Spleen (tissue), 11 donors: ENCODE results near the gene SLC25A18. TPM values are rescaled to one million over a fixed set of nuclear protein-coding genes. Genes with fewer than 3 reads are reported as not detected.
A peak's percentile ranks its signal among the peaks of the same experiment; 100 is the strongest.
"Not testable (repeated sequence)": the region's sequence is repeated elsewhere in the genome, so short reads cannot be mapped to it uniquely, and the experiment has no call there.

ENCODE experiments used
- DNase-seq: peaks from one replicate; pipeline ENCODE4 v3.0.0-alpha.2; 2020
- H3K27ac ChIP-seq, 8 donors: fragments of 200-600 bp; sonication (generic) in 7 of 8; 1 replicate in 4 of 8; 2 replicates in 4 of 8; pipeline versions ENCODE4 v1.5.0 to v1.8.0; 2016 to 2021; ENCODE audit warnings: inconsistent platforms in 4 of 8, mild to moderate bottlenecking in 4 of 8, moderate library complexity in 1 of 8
- H3K27me3 ChIP-seq, 7 donors: fragments of 200-600 bp; sonication (generic) in 6 of 7; replicated peaks in 1 of 7; 1 replicate in 4 of 7; 2 replicates in 3 of 7; pipeline versions ENCODE4 v1.5.0 to v1.8.0; 2016 to 2021; ENCODE audit warnings: inconsistent platforms in 3 of 7, mild to moderate bottlenecking in 1 of 7
- H3K36me3 ChIP-seq, 6 donors: fragments of 200-600 bp; sonication (generic) in 5 of 6; 1 replicate in 4 of 6; 2 replicates in 2 of 6; pipeline versions ENCODE4 v1.5.0 to v1.8.0; 2016 to 2021; ENCODE audit warnings: inconsistent platforms in 2 of 6
- H3K4me1 ChIP-seq, 6 donors: fragments of 200-600 bp; sonication (generic) in 5 of 6; 1 replicate in 3 of 6; 2 replicates in 3 of 6; pipeline versions ENCODE4 v1.5.0 to v1.8.0; 2016 to 2021; ENCODE audit warnings: inconsistent platforms in 3 of 6
- H3K4me3 ChIP-seq, 8 donors: fragments of 200-600 bp; sonication (generic) in 7 of 8; 1 replicate in 4 of 8; 2 replicates in 4 of 8; pipeline versions ENCODE4 v1.5.0 to v1.8.0; 2016 to 2021; ENCODE audit warnings: inconsistent platforms in 4 of 8, mild to moderate bottlenecking in 4 of 8, moderate library complexity in 2 of 8
- H3K9me3 ChIP-seq, 8 donors: fragments of 200-600 bp; sonication (generic) in 7 of 8; 1 replicate in 4 of 8; 2 replicates in 4 of 8; pipeline versions ENCODE4 v1.5.0 to v1.8.0; 2016 to 2021; ENCODE audit warnings: inconsistent platforms in 4 of 8
- POLR2A ChIP-seq, 3 donors: fragments of 450-650 bp; IDR thresholded peaks; one replicate each; pipeline ENCODE4 v1.5.1; 2017; ENCODE audit warnings: antibody characterized with exemption in 3 of 3, mild to moderate bottlenecking in 1 of 3
- POLR2AphosphoS5 ChIP-seq, 3 donors: sonication (generic); formaldehyde crosslinking; IDR thresholded peaks; one replicate each; pipeline ENCODE4 v1.5.1; 2017; ENCODE audit warnings: antibody characterized with exemption in 3 of 3
- WGBS, 5 donors: extraction: QIAGEN DNeasy Blood & Tissue Kit in 3 of 5; methylation state at CpG; one replicate each; pipeline versions ENCODE4 v1.1.5 to v1.1.7; 2013 to 2018; 5-methylcytosine and 5-hydroxymethylcytosine counted together
- intact Hi-C: fragments of 100-400 bp; cut with DNase I; formaldehyde crosslinking; loops from one replicate; pipeline ENCODE4 v1.15.0; 2023; ENCODE audit warnings: low total_unique reads
- polyA plus RNA-seq, 3 donors: library from polyadenylated mRNA; stranded (reverse); fragments of 200-250 nt; gene quantifications; one replicate each; pipeline ENCODE4 v1.2.1, GENCODE V29; 2013
- total RNA-seq, 7 donors: library from RNA; depleted of rRNA in 3 of 7; stranded (reverse); fragments of >200 nt in 3 of 7; fragmentation: NEBNext Ultra II Directional in 4 of 7; extraction: Animal tissue kit (Norgen Biotek cat#: 25700) in 4 of 7; gene quantifications; one replicate each; pipeline versions ENCODE4 v1.1.0 to v1.2.1, GENCODE V29; 2016 to 2021
- TF ChIP-seq, protein P1 (sequence below), 11 experiments: fragments of 200-600 bp in 7 of 11; fragments of 450-650 bp in 4 of 11; sonication (generic) in 4 of 11; IDR thresholded peaks in 8 of 11; conservative IDR thresholded peaks in 3 of 11; 1 replicate in 7 of 11; 2 replicates in 4 of 11; pipeline versions ENCODE4 v1.4.0 to v1.8.0; 2016 to 2021; ENCODE audit warnings: antibody characterized with exemption in 11 of 11, inconsistent platforms in 4 of 11, mild to moderate bottlenecking in 1 of 11
- donor health status: healthy with polysubstance abuse.
- donor health status: DM: no; HTN: no; CAD: no; lungs with moderate emphysema.
- donor health status: DM: no; HTN: no; CAD: no.
- donor health status: Bipolar disorder and iron deficiency.
- donor health status: healthy.
- donor health status: DM: no; HTN: no; CAD: no.
- donor health status: DM: yes; HTN: yes; CAD: no.

SLC25A18 gene
- total and polyA plus RNA-seq, 10 donors, result 0.13 to 12.3 (median 3.8) TPM

DNA sequence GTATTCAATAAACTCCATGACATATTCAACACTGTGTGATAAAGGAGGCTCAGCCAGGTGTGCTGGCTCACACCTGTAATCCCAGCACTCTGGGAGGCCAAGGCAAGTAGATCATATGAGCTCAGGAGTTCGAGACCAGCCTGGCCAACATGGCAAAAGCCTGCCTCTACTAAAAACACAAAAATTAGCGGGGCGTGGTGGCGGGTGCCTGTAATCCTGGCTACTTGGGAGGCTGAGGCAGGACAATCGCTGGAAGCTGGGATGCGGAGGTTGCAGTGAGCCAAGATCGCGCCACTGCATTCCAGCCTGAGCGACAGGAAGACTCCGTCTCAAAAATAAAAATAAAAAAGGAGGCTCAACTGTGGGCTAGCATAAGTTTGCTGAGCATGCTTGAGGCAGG lies 4.1 kb upstream of the SLC25A18 start:
- TF ChIP-seq, protein P1, sequence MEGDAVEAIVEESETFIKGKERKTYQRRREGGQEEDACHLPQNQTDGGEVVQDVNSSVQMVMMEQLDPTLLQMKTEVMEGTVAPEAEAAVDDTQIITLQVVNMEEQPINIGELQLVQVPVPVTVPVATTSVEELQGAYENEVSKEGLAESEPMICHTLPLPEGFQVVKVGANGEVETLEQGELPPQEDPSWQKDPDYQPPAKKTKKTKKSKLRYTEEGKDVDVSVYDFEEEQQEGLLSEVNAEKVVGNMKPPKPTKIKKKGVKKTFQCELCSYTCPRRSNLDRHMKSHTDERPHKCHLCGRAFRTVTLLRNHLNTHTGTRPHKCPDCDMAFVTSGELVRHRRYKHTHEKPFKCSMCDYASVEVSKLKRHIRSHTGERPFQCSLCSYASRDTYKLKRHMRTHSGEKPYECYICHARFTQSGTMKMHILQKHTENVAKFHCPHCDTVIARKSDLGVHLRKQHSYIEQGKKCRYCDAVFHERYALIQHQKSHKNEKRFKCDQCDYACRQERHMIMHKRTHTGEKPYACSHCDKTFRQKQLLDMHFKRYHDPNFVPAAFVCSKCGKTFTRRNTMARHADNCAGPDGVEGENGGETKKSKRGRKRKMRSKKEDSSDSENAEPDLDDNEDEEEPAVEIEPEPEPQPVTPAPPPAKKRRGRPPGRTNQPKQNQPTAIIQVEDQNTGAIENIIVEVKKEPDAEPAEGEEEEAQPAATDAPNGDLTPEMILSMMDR (IDR thresholded peaks at IDR 0.05 in 8 of 11, conservative IDR thresholded peaks at IDR 0.05 in 3 of 11), result no peak
- TF ChIP-seq POLR2AphosphoS5 (IDR thresholded peaks at IDR 0.05) (no peak), POLR2A (IDR thresholded peaks at IDR 0.05) (no peak)
- intact Hi-C loops, result no loop called here
- no peak overlapping the region for H3K27ac ChIP-seq

DNA sequence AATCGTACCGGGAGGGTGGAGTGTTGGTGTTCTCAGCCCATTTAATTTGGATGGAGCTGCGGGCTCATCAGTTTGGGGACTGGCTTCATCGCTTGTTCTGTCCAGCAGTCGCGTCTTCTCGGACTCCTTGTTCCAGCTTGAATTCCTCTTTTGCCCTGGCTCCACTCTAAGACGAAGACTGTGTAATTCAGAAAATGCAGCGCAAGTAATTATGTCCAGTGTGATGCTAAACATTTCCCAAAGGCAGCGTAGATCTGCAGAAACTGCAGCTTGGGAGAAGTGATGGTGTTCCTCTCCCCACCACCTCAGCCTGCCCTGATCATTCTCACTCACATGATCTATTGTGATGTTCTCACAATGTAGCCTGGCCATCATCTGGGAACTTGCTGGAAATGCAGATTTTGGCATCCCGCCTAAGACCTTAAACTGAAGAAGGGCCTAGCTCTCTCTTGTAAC lies 666 bp downstream of the SLC25A18 start:
- intact Hi-C loops, result no loop called here
- WGBS, 5 donors, result 83 to 87% (median 84%) methylated on average over 11 of the region's 11 CpGs
- Histone ChIP-seq H3K4me3 (peak overlapping the region in 2 of 8 donors; percentile 14 to 39), H3K36me3 (no peaks in the 10 kb centered on the region), H3K4me1 (peaks cover 0 to 14% (median 0%) of the 10 kb centered on the region in 6 donors), H3K27ac (peak overlapping the region in 7 of 8 donors; percentile 2 to 79 (median 61)), H3K9me3 (no peaks in the 10 kb centered on the region), H3K27me3 (peaks cover 0 to 2% (median 0%) of the 10 kb centered on the region in 7 donors)
- DNase-seq, result no peak
- TF ChIP-seq POLR2A (IDR thresholded peaks at IDR 0.05) (no peak), POLR2AphosphoS5 (IDR thresholded peaks at IDR 0.05) (peak in 1 of 3 donors; percentile 29)

More for the DNA sequence above, 4.1 kb upstream of the SLC25A18 start:
- Histone ChIP-seq H3K36me3 (no peaks in the 10 kb centered on the region), H3K4me1 (peaks cover 0 to 14% (median 0%) of the 10 kb centered on the region in 6 donors), H3K27me3 (no peaks in the 10 kb centered on the region), H3K9me3 (no peaks in the 10 kb centered on the region), H3K4me3 (no peak overlapping the region)
- WGBS, 5 donors, result 93 to 97% (median 94%) methylated on average over 10 of the region's 10 CpGs
- peak; percentile 28 for DNase-seq

DNA sequence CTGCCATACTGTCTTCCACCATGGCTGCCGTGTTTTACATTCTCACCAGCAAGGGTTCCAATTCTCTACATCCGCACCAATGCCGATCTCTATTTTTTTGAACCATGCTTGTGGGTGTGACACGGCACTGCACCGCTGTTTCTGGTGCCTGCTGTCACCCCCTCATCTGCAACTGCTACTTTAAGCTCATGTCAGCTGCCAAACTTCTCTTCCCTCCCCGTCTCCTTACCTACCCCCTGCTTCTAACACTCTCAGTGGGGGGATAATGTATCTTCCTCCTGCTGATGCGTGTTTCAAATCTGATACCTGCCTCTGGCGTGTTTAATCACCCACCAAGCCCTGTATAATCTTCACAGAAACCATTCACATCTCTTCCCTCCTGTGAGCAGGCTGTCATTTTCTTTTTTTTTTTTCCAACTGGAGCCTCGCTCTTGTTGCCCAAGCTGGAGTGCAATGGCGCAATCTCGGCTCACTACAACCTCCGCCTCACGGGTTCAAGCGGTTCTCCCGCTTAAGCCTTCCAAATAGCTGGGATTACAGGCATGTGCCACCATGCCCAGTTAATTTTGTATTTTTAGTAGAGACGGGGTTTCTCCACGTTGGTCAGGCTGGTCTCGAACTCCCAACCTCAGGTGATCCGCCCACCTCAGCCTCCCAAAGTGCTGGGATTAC lies 2.9 kb downstream of the SLC25A18 start:
- H3K9me3 ChIP-seq, H3K27ac ChIP-seq, H3K36me3 ChIP-seq, DNase-seq, H3K4me3 ChIP-seq, intact Hi-C loops: not testable (repeated sequence)
- Histone ChIP-seq H3K27me3 (peaks cover 0 to 24% (median 0%) of the 10 kb centered on the region in 7 donors), H3K4me1 (peaks cover 0 to 14% (median 0%) of the 10 kb centered on the region in 6 donors)
- 87 to 96% (median 91%) methylated on average over 19 of the region's 19 CpGs for WGBS, 5 donors

DNA sequence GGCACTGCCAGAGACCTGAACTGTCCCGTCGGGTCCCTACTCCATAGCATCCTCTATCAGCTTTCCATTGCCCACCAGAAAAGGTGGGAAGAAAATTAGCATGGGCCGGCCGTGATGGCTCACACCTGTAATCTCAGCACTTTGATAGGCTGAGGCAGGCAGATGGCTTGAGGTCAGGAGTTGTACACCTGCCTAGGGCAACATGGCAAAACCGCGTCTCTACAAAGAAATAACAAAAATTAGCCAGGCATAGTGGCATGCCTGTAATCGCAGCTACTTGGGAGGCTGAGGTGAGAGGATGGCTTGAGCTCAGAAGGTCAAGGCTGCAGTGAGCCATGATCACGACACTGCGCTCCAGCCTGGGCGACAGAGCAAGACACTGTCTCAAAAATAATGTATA lies 3.5 kb downstream of the SLC25A18 start:
- H3K4me1 ChIP-seq, result peaks cover 0 to 14% (median 0%) of the 10 kb centered on the region in 6 donors
- DNase-seq, result no peak
- intact Hi-C loops, result no loop called here
- no peak overlapping the region for H3K4me3 ChIP-seq
- H3K27ac ChIP-seq, result no peak overlapping the region
- no peaks in the 10 kb centered on the region for H3K9me3 ChIP-seq
- 85 to 95% (median 90%) methylated on average over 10 of the region's 10 CpGs for WGBS, 5 donors
- no peak for TF ChIP-seq POLR2A (IDR thresholded peaks at IDR 0.05)
- no peak for TF ChIP-seq POLR2AphosphoS5 (IDR thresholded peaks at IDR 0.05)
- TF ChIP-seq, protein P1 (IDR thresholded peaks at IDR 0.05 in 8 of 11, conservative IDR thresholded peaks at IDR 0.05 in 3 of 11), result no peak
- no peaks in the 10 kb centered on the region for H3K36me3 ChIP-seq
- peaks cover 0 to 25% (median 0%) of the 10 kb centered on the region in 7 donors for H3K27me3 ChIP-seq

DNA sequence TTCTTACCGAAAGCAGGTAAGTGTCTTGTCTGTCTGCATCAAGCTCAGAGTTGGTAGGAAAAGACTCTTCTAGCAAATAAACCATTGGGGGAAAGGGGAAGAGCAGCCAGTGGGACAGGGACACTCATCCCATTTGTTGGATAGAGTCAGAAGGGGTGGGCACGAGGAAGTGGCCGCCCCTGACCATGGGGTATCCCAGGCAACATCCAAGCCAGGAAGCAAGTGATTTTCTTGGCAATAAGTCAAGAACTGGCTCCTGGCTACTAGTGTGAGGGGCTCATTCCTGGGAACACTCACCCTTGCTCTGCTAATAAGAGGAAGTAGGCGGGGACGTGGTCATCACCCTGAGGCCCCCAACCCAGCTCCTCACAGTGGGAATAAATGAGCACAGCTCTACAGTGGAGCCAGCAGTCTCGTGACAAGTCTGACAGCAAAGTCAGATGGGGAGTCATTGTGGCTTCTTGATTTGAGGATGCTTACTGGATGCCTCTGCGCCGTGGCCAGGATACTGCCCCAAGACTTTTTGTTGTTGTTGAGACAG lies 6.7 kb downstream of the SLC25A18 start:
- peak overlapping the region in 7 of 8 donors; percentile 49 to 82 (median 77) for H3K27ac ChIP-seq
- no peaks in the 10 kb centered on the region for H3K9me3 ChIP-seq
- H3K4me1 ChIP-seq, result peaks cover 0 to 3% (median 0%) of the 10 kb centered on the region in 6 donors
- DNase-seq, result no peak
- TF ChIP-seq POLR2A (IDR thresholded peaks at IDR 0.05) (no peak), POLR2AphosphoS5 (IDR thresholded peaks at IDR 0.05) (peak in 2 of 3 donors; percentile 54 to 62)
- TF ChIP-seq, protein P1 (IDR thresholded peaks at IDR 0.05 in 8 of 11, conservative IDR thresholded peaks at IDR 0.05 in 3 of 11), result no peak
- WGBS, 5 donors, result 27 to 41% (median 38%) methylated on average over 8 of the region's 8 CpGs
- intact Hi-C loops, result no loop called here
- peak overlapping the region in 3 of 8 donors; percentile 22 to 54 (median 28) for H3K4me3 ChIP-seq
- H3K36me3 ChIP-seq, result no peaks in the 10 kb centered on the region
- peaks cover 0 to 38% (median 0%) of the 10 kb centered on the region in 7 donors for H3K27me3 ChIP-seq
